Suppressor macrophage treated with lipopolysaccharide for 1 hour (primary cell): ENCODE results near the gene AKIRIN2.

Experiments used
- DNase-seq, 3 donors: peaks; one replicate each; pipeline ENCODE4 v3.0.0-alpha.2; 2020 to 2022

The AKIRIN2 gene

DNA sequence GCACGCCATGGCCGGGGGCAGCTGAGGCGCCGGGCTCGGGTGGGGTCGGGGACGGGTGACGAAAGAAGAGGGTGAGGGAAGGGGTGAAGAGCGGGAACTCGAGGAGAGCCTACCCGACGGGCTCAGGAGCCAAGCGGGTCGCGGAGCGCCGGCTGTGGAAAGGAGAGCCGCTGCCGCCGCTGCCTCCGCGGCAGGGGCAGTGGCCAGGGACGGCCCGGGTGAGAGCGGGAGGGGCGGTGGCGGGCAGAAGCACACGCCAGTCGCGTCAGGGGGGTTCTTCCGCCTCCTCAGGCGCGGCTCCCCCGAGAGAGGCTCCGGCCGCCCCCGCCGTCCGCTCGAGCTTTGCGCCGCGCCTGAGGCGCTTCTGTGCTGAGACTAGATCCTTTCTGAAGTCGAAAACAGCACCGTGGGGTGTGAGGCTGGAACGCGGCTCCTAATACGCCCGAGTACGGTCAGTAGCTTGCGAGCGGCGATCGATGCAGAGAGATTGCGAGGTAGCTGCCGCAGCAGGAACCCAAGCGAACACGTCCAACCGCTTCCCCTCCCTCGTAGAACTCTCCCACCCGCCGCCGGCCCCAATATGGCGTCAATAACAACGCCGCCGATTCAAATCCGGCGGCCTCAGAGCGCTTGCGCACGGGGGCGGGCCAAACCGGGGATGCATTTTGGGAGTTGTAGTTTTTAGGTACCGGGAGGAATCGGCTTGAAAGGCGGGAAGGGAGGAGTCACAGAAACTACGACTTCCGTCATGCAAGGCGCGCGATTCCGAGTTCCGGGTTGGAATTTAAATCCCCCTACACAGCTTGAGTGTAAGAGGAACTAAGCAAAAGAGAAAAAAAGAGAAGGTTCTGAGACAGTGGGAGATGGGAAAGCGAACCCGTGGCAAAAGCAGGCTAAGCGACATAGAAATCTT, at the start of gene AKIRIN2:
AKIRIN2 (minus strand) TSS at position 558 of the 913 bp plus-strand sequence; CDS start at position 9, 549 bp downstream.
- peak; percentile 99 to 100 (median 100) for DNase-seq

DNA sequence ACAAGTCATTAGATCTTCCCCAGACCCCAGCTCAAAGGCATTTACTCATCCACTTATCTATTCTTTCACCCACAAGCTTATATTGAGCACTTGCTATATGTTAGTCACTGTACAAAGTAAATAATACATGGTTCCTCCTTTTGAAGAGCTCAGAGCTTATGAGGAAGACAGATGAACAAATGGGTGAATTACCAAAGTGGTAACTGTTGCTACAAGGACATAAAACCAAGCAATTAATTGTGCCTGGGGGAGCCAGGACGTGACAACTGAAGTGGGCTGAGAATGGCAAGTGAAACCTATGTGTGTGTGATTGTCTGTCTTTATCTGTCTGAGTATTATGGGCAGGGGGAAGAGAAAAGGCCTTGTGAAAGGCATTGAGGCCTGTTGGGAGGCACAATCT, 45.6 kb upstream of the AKIRIN2 start:
- DNase-seq = peak; percentile 67 to 87 (median 85)

- DNase-seq = no peak
Measured at GRCh38 chr6:87745966-87746721, 44.1 kb upstream of the AKIRIN2 start.

- no peak for DNase-seq
Measured at GRCh38 chr6:87743454-87743853, 41.4 kb upstream of the AKIRIN2 start.

GRCh38 chr6:87742106-87742505, 40.1 kb upstream of the AKIRIN2 start:
- peak; percentile 82 to 88 (median 85) for DNase-seq

- no peak for DNase-seq
Measured at GRCh38 chr6:87741001-87741650, 39.1 kb upstream of the AKIRIN2 start.

- DNase-seq = no peak
Measured at GRCh38 chr6:87738744-87739143, 36.7 kb upstream of the AKIRIN2 start.

- no peak for DNase-seq
Measured at GRCh38 chr6:87738000-87738399, 36.0 kb upstream of the AKIRIN2 start.

- no peak for DNase-seq
Measured at GRCh38 chr6:87736809-87737540, 34.9 kb upstream of the AKIRIN2 start.

DNA sequence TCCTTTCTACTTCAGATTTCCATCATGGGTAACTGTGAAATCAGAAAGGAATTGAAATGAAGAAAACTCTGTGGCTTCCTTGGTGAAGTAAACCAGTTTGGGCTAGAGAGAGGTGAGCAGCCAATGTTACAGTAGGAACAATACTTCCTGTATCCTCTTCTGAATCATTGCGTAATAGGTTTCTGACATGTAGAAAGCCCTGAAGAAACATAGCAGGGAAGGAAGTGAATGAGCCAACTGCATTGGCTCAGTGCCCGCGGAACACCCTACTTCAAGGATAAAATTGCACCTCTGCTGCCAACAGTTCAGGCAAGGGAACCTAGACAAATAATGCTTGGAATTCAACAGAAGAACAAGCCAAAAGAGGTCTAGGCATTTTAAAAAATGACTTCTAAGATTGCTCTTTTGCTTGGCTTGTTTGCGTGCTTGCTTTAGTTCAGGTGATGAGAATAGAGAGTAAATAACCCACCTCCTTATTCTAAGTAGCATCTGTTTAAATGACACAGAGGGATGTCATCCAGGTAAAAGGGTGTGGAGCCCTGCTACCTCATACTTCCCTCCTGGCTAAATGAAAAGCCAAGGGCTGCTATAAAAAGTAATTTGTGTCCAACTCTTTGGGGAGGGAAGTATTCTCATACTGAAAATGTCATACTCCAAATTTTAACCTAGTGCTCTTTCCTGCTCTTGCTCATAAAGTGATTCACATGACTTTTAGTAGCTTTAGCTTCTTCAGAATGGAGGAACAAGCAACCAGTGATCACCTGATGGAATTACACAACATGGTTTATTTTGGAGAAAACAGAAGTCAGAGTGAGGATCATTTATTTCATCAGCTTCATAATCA, 30.0 kb upstream of the AKIRIN2 start:
- peak; percentile 91 to 97 (median 96) for DNase-seq

GRCh38 chr6:87731080-87731479, 29.0 kb upstream of the AKIRIN2 start:
- DNase-seq = no peak

DNA sequence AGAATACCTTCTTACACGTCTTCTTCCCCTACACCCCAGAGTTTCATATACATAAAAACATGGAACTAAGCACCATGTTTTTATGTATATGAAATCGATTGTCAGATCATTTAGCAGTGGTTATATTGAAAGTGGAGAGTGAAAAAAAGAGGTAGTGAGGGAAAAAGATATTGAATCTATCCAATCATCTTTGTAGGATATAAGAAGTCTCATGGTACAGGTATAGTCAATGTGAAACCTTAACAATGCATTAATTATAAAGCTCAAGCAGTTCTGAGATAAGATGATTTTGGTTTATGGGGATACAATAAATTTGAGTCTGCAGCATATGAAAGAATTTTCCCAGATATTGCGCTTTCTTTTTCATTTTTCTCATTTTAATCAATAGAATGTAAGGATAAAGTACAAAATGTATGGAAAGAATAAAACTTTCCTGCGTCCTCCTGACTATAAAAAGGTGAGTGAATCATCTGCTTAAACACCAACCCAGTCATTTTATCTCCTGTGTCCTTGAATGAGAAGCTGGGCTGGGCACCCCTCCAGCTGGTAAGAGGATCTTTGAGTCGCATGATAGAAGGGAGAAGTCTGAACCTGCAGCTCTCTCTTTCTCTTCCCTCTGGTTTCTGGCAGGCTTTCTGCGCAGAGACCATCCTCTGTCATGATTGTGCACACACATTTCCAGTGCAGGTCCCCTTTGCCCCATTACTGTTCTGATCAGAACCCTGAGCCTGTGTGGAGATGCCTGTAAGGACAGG, 28.1 kb upstream of the AKIRIN2 start:
- peak in 1 of 3 donors; percentile 41 for DNase-seq

DNA sequence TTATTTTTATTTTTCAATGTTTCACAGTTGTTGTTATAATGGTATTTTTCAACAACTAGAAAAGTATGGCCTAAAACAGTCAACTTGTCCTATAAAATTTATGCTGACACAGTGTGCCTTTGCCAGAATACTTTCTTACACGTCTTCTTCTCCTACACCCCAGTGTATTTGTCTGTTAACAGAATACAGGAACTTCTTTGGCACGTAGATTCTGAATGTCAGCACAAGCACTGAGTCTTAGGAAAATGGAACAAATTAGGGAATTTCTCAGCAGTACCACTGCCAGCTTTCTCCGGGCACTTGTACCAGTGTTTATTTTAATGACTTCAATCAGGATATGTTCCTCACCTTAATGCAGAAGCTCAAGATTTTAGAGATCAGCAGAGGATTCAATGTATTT, 26.7 kb upstream of the AKIRIN2 start:
- DNase-seq = peak; percentile 44 to 67 (median 63)

- peak in 2 of 3 donors; percentile 29 to 45 for DNase-seq
Measured at GRCh38 chr6:87724983-87725811, 23.2 kb upstream of the AKIRIN2 start.

DNA sequence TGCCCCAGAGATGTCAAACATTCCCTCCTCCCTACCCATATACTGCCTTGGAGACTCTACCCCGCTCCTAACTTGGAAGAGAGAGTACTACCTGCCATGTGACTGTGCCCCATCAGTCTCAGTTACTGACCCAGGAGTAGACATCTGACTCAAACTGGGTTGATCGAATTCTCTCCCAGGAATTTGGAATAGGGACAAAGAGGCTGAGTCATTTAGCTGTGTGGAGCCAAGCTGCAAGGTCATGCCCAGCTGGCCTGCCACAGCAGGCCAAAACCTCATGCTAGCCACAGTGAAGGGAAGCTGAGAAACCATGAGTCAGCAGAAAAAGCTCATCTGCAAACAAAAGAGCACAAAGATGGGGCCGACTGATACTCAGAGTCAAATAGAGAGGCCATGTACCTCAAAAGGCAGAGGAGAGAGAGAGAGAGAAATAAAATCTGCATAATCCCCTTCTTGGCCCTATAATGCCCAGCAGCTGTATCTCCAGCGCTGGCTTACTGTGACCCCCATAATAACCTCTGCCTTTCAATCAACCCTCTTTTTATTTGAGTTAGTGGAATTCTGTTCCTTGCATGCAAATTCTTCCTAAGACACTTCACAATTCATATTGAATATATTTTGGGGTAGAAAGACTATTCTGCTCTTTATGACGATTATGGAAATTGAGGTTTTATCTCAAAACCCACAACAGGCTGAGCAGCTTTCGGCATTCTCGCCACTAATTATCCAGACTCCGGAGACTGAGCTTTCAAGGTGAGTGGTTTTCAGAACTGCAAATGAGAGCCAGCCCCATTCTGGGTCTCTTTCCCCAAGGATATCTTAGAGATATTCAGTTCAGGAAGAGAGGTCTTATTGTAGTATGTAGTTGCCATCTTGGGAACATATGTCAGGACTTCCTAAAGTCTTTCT, 21.4 kb upstream of the AKIRIN2 start:
- peak; percentile 79 to 86 (median 81) for DNase-seq

DNA sequence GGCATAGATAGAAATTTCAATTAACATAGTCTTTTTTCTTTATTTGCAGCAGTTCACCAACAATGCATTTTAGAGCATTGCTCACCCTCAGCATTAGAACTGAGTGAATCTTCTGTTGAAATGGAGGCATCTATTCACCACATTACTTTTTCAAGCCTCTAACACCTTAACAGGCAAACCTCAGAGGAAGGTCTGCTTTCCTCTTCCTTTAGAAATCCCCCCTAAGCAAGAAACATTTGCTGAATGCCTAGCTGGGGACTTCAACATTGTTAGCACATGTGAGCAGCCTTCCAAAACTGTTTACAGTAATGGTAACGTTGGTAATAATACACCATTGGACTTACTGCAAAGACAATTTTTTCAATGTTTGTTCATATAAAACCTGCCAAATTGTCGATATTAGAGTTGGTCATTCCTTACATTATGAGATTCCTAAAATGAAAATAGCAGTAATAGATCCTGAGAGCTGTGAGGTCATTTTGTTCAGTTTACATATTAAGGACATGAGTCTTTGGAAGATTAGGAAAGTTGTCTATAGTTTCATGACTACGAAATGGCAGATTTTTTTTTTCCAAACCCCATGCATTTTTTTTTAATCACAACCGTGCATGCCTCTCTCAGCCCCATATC, 20.6 kb upstream of the AKIRIN2 start:
- no peak for DNase-seq

DNA sequence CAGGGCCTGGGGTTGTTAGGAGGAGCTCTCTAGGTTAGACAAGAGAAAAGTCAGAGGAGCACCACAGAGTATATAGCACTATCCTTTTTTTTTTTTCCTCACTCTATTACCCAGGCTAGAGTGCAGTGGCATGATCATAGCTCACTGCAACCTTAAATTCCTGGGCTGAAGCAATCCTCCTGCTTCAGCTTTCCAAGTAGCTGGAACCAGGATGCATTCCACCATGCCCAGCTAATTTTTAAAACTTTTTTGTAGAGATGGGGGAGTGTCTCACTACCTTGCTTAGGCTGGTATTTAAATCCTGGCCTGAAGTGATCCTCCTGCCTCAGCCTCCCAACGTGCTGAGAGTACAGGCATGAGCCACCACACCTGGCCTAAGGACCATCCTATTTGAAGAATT, 19.3 kb upstream of the AKIRIN2 start:
- no peak for DNase-seq
